ENCODE data around the gene CDK12.

The CDK12 gene

DNA sequence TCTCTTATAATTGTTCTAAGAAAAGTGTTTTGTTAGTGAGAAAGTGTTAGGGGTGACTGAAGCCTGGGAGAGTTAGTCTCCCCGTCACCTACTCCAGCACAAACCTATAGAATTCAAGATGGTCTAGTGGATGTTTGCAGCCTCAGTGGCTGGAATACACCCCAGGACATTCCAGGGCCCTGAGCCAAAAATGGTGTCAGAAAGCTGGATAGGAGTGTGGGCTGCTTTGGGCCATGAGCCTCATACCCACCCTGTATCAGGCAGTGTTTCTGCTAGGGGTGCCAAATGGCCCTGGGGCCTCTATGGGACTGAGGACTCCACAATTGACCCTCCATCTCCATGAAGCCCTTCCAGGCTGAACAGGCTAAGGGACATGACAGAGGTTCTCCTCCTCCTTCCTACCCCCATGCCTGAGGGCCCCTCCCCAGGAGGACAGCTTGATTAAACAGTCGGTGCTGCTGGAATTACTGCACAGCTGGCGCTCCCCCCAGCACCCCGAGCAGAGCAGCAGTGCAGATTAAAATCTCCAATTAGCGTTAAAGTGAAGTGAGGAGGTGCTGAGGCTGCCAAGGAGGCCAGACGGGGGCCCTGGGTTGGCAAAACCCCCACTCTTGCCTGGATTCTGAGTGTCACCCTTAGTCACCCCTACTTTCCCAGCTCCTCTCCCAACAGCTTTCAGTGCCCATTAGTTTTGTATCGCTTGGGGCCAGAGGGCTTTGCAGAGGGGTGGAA lies 87.4 kb downstream of the CDK12 start:
- DNase-seq (ENCODE audit: low read depth), result no peak

DNA sequence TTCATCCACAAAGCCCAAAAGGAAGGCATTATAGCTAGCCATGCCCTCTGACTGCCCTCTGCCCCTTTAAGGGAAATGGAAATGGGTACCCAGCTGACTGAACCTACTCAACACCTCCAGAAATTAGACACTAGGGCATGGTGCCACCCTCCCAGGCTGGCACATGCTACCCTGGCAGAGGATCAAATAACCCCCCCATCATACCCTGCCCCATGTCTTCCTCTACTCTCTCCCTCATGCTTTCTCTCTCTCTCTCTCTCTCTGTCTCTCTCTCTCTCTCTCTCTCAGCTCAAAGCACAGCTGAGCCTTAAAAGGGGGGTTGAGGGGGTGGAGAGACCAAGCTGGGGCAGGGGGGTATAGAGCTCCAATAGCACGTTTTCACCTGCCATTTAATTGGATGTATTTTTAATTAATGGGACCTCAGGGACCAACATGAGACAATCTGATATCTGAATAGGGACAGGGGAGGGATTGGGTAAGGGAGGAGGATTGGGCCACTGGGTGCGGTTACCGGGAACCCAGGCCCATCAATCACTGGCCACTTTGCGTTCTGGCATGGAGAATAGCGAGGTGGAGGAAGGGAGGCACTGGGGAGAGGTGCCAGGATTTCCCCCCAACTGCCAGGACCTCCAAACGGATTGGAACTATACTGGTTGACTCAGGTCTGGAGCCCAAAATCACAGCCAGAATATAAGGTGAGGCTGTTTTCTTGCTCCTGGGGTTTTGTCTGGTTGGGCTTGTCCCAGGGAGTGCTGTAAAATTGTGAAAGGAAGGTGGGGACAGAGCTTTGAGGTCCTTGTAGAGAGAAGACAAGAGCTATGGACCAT lies 88.7 kb downstream of the CDK12 start:
- no peak for DNase-seq (ENCODE audit: low read depth)

DNA sequence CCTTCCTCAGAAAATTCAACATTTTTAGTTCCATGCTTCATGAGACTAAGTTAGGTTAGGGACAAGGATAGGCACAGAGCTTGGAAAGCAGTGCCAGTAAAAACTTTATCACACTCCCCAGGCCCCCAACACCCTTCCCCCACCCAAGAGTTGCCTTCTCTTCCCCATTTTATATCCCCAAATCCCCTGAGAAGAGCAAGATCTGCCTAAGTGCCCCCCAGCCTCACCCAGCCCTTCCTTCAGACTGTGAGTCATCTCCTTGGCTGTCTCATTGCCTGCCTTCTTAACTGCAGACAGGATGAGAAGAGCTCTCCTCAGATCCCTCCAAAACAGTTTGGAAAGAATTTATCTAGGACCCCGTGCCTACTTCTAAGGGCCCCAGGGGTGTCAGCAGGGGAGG lies 90.6 kb downstream of the CDK12 start:
- DNase-seq (ENCODE audit: low read depth), result no peak

DNA sequence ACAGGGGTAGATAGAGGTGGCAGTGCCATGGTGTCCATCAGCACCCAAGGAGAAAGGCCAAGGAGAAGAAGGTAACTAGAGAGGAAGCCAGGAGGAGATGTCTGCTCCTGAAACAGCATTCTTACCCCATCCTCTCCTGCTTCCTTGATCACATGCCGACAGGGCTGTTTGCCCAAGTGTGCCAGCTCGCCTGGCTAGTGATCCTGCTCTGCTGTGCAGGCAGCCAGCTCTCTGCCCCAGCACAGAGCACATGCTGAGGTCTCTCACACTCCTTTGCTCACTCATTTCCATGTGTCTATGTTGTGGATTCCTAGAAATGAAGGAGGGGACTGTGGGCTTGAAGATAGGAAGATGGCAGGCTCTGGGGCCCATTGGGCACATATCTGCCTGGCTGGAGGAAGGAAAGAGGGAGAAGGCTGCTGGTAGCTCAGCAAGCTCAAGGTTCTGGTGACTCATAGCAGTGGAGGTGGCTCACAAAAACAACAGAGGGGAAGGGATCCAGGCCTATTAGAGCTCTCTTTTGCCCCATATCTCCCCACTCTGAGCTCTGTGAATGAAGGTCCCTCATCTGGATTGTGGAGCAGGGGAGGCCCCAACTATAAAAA lies 92.2 kb downstream of the CDK12 start:
- no peak for DNase-seq (ENCODE audit: low read depth)

DNA sequence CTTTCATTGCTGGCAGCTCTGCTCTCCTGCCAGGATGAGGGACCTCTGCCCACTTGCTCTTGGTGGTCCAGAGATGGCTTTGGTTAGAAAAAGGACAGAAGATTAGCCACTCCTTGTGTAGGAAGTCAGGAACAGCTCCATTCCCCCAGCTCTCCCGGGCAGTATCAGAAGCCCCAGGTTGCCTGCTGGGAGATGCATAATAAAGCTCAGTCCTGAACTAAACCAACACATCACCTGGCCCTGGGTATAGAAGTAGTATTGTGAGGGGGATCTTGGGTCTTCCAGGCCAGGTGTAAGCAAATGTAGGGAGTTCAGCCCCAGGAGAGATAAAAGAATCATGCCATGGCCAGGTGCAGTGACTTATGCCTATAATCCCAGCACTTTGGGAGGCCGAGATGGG lies 94.1 kb downstream of the CDK12 start:
- no peak for DNase-seq (ENCODE audit: low read depth)

DNA sequence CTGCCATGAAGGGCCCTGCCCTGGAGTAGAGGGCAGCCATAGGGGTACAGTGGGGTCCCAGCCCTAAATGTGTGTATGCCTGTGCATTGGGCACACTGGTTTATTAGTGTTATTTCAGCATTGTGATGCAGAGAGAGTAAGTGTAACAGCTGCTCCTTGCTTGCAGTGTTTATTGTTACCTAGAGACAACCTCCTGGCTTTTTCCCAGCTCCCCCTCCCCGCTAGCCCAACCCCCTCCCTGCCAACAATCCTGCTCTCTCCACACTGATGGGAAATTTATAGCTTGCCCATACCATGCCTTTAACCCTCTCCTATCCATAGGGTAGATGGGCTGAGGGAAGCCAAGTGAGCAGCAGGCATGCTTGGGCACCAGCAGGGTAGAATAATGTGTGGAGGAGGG lies 95.1 kb downstream of the CDK12 start:
- no peak for DNase-seq (ENCODE audit: low read depth)

DNA sequence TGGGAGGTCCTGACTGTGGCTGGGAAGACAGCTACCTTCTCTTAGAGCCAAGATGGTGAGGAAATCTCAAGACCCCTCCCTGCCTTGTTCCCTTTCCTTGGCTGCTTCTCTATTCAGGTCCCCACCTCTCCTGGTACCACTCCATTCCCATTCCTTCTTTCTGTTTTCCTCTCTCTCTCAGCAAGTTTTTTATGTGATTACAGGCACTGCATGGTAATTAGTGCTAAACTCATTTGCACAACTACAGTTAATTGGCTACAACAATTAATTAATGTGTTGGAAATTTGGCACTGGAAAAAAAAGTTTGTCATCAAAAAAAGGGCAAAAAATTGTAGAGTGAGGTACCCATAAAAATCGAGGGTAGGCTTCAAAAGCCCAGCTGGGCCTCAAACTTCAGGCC lies 101.1 kb downstream of the CDK12 start:
- DNase-seq (ENCODE audit: low read depth), result no peak

DNA sequence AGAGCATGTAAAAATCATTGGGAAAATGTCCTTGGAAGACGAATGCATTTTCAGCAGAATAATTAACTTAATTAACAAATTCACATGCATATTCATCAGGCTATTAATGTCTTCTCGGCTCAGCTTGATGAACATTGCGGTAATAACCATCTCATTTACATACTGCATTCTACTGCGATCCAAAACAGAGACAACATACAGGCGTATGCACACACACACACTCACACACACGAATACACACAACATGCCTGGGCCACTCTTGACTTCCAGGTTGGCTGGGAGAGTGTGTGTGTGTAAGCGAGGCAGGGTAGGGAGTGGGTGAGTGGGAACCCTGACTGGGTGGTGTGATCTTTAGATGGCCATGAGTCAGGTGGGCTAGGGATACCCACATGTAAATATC lies 101.7 kb downstream of the CDK12 start:
- no peak for DNase-seq (ENCODE audit: low read depth)

DNA sequence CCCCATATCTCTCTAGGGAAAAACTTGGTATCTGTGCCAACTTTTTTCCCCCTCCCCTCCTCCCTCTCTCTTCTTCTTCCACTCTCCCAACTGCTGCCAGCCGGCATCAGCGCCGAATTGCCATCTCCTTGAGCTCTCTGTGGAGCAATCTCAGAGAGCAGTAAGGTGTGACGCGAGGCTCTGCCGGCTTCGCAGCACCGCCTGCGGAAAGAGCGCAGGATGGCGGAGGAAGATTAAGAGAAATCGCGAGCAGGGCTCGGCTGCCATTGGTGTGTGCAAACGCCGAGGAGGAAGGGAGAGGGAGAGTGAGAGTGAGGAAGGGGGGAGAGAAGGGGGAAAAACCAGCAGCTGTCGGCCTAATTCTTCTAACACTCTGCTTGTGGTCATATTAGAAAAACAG lies 102.2 kb downstream of the CDK12 start:
- DNase-seq (ENCODE audit: low read depth), result no peak

DNA sequence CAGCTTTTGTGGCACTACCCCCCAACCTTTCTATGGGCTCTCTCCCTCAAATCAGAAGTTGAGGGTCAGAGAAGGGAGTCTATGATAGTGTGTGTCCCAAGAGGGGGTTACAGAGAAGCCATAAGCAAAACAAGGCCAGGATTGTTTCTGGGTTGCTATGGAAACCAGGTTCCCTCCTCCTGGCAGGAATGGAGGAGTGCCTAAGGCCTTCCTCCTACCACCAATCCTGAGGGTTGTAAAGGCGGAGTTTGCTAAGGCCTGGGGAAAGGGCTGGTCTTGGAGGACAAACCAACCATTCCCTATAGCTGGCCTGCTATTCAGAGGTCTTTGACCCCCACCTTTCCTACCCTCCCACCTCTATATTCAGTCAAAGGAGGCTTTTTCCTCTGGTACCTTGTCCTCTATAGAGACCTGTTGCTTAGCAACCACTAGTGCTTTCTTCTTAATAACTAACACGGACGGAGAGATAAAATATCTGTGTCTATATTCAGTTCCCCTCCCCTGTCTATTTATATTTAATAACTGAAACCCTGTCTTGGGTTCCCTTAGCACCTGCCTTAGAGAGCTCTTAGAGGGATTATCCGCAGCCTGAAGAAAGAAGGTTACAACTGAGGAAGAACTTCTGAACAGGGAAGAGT lies 103.0 kb downstream of the CDK12 start:
- DNase-seq (ENCODE audit: low read depth), result no peak

DNA sequence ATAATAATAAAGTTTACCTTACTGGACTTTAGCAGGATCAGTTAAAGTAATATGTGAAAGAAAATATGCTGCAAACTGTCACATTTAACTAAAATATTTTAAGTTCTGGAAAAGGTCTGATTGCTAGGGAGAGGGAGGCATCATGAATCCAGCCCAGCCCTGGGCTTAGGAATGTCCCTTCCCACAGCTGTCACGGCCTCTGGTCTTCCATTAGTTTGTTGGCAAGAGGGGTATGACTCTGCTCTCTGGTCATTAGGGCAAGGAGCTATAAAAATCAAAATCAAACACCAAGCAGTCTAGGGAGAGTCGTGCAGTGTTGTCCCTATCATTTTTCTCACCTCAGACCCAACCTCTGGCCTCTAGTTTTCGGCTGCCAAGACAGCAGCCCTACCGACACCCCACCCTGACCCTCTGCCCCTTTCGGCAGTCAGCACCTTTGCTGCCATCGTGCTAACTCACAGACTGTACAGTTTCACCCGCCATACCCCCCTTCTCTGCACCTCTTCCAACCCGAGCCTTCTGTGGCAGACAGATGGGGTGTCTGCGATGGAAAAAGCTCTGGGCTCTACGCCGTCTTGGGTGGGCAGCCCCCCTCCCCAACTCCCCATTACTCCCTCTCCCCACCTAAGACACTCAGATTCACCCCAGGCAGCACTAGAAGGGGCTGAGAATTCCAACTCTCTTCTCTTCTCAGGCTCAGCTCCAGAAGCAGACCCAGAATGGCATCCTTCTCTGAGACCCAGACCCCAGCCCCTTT lies 105.0 kb downstream of the CDK12 start:
- DNase-seq (ENCODE audit: low read depth), result no peak

DNA sequence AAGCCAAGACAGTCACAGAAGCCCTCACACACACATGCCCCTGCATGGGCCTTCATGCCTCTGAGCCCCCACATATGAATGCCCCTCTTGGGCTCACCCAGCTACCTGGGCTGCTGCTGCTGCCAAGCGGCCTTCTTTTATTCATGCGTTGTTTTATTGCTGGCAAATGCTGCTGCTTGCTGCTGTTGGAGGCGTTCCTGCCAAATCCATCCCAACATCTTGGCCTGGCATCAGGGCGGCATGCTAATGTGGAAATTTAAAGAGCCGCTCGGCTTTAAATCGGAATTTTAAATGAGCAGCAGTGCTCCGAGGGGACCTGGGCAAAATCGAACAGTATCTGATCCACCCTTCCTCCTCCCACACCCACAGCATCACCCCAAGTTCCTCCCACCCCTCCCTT lies 107.4 kb downstream of the CDK12 start:
- DNase-seq (ENCODE audit: low read depth), result no peak

DNA sequence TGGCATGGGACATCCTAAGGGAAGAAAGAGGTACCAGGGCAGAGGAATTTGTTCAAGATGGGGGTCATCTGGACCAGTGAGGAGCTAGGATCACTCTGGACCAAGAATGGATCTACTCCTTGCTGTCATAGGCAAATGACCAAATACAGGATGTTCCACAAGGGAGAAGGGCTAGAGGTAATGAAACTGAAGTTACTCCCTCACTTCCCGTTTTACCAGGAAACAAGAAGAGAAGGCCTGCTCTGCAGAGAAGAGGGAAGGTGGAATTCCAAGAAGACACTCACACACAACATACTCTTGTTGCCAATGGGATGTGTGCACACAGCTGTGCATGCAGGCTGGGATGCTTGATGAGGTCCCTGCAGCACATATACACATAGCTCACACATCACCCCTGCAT lies 107.8 kb downstream of the CDK12 start:
- no peak for DNase-seq (ENCODE audit: low read depth)

DNA sequence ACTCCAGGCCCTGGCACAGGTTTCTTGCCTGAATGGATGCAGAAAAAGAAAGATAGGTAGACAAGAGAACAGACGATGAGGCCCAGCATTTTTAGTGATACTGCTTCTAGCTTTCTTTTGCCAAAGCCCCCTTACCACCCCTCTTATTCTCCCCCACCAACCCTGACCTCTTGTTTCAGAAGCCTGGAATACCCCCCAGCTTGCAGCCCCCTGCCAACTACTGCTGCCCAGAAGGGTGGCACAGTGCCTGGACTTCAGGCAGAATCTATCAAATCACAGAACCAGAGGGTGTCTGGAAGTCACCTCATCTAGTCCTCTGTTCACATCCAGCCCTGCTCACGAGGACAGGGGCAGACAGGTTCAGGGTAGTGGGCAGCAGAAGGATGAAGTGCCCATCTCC lies 110.8 kb downstream of the CDK12 start:
- no peak for DNase-seq (ENCODE audit: low read depth)

DNA sequence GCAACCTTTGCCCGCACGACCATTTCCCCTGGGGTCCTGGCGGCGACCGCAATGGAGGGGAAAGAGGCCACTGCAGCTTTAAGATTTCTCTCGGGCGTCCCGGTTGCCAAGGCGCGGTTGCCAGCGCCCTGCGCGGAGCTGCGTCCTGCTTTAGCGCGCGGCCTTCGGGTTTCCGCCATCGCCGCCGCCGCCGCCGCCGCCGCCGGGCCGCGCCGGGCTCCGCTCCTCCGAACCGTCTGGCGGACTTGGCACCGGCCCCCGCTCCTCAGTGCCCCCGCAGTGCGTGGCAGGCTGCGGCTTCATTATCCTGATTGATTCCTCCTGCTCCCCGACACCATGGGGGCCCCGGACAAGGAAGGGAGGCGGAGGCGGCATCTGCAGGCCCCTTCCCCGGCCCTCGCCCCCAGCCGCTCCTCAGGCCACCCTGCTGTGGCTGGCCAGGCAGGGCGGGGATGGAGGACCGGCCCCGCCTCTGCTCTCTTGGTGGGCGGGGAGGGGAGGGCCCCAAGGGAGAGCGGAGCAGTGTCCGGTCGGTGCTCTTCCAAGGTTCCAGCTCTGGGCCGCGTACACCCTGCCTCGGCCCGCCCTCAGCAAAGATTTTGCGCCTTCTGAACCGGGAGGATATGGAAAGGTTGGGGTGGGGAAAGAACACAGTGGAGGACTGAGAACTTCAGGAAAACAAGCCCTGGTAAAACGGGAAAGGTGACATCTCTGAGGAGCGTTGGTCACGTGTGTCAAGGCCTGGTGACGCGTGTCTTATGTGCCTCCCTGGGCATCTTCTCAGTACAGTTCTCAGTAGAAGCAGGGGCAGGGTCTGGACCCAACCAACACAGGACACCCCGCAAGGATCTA lies 112.4 kb downstream of the CDK12 start:
- DNase-seq (ENCODE audit: low read depth), result no peak

DNA sequence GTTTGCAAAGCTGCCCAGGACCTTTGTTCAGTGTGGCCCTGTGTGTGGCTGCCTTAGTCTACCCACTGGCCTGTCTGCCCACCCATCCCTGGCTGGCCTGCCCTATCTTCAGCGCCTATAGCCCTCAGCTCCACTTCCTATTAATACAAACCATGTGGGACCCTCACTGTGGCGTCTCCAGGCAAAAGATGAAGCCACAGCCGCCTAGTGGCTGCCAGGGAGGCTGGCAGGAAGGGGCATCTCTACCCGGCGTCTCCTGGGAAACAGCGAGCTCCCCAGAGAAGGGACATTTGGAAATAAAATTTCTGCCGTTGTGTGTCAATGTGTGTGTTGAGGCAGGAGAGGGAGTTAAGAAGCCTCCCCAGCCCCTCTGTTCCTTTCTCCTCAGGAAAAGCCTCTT lies 114.9 kb downstream of the CDK12 start:
- no peak for DNase-seq (ENCODE audit: low read depth)

DNA sequence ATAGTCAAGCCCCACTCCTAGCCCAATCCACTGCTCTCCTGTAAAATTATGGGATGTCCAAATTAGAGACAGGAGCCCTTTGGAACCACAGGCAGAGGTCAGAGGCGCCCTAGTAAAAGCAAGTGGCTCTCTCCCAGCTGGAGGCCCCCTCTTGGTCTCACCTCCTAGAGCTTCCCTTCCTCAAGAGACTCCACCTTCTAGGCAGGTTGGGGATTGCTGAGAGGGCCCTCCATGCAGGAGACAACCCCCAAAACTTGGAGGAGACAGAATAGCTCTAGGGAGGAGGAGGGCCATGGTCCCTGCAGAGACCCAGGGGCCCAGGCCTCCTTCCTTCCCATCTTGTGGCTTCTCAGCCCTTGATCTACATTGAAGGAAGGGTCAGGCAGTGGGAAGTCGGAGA lies 117.0 kb downstream of the CDK12 start:
- no peak for DNase-seq (ENCODE audit: low read depth)

DNA sequence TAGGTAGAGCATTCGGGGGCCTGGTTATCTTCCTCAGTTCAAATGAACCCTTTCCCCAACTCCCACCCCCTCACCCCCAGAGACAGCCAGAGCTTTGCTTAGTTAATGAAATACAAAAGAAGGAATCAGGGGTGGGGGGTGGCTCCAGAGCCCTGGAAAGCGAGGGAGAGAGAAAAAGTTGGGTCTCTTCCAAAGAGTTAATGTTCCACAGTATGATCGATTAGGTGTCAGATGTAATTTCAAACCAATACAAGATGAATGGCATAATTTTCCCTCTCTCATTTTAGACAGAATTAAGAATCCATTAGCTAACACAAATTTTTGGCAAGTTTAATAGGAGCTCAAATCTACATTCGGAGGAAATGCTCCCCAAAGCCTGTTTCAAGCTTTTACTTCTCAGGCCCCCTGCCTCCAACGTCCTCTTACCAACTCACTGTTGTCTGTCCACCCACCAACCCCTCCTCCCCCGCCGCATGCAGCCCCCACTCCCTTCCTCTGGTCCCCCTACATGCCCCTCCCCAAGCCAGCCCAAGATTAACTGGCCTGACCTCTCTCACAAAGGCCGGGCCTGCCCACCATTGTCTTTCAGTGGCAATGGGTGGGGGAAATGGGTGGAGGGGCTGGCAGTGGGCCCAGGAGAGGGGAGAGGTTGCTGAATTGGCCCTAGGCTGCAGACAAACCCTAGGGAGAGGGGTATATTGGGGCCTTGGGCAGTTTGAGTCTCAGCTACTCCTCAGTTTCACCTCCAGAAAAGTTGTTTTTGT lies 118.2 kb downstream of the CDK12 start:
- no peak for DNase-seq (ENCODE audit: low read depth)

DNA sequence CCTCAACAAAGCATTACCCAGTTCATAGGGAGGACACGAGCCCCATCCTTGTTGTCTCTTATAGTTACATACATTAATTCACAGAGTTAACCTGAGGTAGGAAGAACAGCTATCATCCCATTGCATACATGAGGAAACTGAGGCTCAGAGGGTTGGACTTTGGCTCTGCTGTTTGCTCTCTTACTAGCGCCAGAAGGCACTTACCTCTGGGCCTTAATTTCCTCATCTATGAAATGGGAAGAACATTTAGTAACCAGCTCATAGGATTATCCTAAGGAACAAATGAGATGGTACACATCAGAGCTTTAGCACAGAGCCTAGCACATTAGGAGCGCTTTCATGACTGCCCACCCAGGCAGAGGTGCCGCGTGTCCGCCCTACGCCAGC lies 118.8 kb downstream of the CDK12 start:
- DNase-seq (ENCODE audit: low read depth), result no peak

DNA sequence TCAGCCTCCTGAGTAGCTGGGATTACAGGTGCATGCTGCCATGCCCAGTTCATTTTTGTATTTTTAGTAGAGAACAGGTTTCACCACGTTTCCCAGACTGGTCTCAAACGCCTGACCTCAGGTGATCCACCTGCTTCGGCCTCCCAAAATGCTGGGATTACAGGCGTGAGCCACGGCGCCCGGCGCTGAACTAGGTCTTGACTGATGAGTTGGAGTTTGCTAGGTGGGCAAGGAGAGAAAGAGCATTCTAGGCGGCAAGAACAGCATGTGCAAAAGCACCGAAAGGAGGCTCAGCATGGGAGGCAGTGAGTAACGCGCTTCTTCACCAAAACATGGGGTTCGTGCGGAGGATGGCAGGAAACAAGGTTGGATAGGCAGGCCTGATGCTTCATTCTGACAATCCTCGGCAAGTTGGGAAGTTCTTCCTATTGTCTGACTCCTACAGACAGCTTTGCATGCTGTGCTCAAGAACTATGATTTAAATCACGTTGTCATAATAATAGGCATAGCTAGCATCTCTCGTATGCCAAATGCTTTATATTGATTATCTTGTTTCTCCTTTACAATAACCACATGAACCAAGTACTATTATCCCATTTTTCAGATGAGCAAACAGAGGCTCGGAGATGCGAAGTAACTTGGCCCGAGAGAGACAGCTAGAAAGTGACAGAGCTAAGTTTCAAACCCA lies 119.9 kb downstream of the CDK12 start:
- no peak for DNase-seq (ENCODE audit: low read depth)
